ENCODE measurements around the gene KCNC2.

The KCNC2 gene

GRCh38 chr12:75115748-75116147 lies 93.9 kb downstream of the KCNC2 start:
- DNase-seq (ENCODE audit: low read depth in 1 of 2, low spot score in 1 of 2) = no peak
- TF ChIP-seq GABPA (IDR thresholded peaks at IDR 0.05; ENCODE audit: low read depth) (no peak), POLR2AphosphoS5 (IDR thresholded peaks at IDR 0.05; ENCODE audit: low read depth) (no peak), SPI1 (IDR thresholded peaks at IDR 0.05; ENCODE audit: borderline replicate concordance, low read depth) (no peak), REST (IDR thresholded peaks at IDR 0.05; ENCODE audit: insufficient replicate concordance, low read depth) (no peak), CTCF (IDR thresholded peaks at IDR 0.05; ENCODE audit: insufficient read depth, low read length) (no peak)
- Histone ChIP-seq H3K4me3 (replicated peaks; ENCODE audit: insufficient read depth, low read length) (no peak overlapping the region), H3K27ac (replicated peaks) (no peak overlapping the region), H3K27me3 (ENCODE audit: insufficient read depth, poor library complexity, severe bottlenecking) (no peaks in the 10 kb centered on the region)

GRCh38 chr12:75103822-75104221 lies 105.8 kb downstream of the KCNC2 start:
- TF ChIP-seq GABPA (IDR thresholded peaks at IDR 0.05; ENCODE audit: low read depth) = no peak
- no peak for TF ChIP-seq CTCF (IDR thresholded peaks at IDR 0.05; ENCODE audit: insufficient read depth, low read length)
- no peak for TF ChIP-seq POLR2AphosphoS5 (IDR thresholded peaks at IDR 0.05; ENCODE audit: low read depth)
- TF ChIP-seq SPI1 (IDR thresholded peaks at IDR 0.05; ENCODE audit: borderline replicate concordance, low read depth) = no peak
- Histone ChIP-seq H3K4me3 (replicated peaks; ENCODE audit: insufficient read depth, low read length) (no peak overlapping the region), H3K27ac (replicated peaks) (no peak overlapping the region), H3K27me3 (ENCODE audit: insufficient read depth, poor library complexity, severe bottlenecking) (no peaks in the 10 kb centered on the region)
- DNase-seq (ENCODE audit: low read depth in 1 of 2, low spot score in 1 of 2) = no peak

GRCh38 chr12:75101781-75102180 lies 107.9 kb downstream of the KCNC2 start:
- H3K27ac ChIP-seq (replicated peaks) = no peak overlapping the region
- no peak for DNase-seq (ENCODE audit: low read depth in 1 of 2, low spot score in 1 of 2)
- no peaks in the 10 kb centered on the region for H3K27me3 ChIP-seq (ENCODE audit: insufficient read depth, poor library complexity, severe bottlenecking)
- no peak for TF ChIP-seq GABPA (IDR thresholded peaks at IDR 0.05; ENCODE audit: low read depth)
- TF ChIP-seq SPI1 (IDR thresholded peaks at IDR 0.05; ENCODE audit: borderline replicate concordance, low read depth) = no peak
- no peak for TF ChIP-seq POLR2AphosphoS5 (IDR thresholded peaks at IDR 0.05; ENCODE audit: low read depth)
- TF ChIP-seq REST (IDR thresholded peaks at IDR 0.05; ENCODE audit: insufficient replicate concordance, low read depth) = no peak
- TF ChIP-seq CTCF (IDR thresholded peaks at IDR 0.05; ENCODE audit: insufficient read depth, low read length) = no peak
- no peak overlapping the region for H3K4me3 ChIP-seq (replicated peaks; ENCODE audit: insufficient read depth, low read length)

- Histone ChIP-seq H3K27me3 (ENCODE audit: insufficient read depth, poor library complexity, severe bottlenecking) (no peaks in the 10 kb centered on the region), H3K4me3 (replicated peaks; ENCODE audit: insufficient read depth, low read length) (no peak overlapping the region), H3K27ac (replicated peaks) (no peak overlapping the region)
- TF ChIP-seq SPI1 (IDR thresholded peaks at IDR 0.05; ENCODE audit: borderline replicate concordance, low read depth) (no peak), POLR2AphosphoS5 (IDR thresholded peaks at IDR 0.05; ENCODE audit: low read depth) (no peak), CTCF (IDR thresholded peaks at IDR 0.05; ENCODE audit: insufficient read depth, low read length) (no peak), REST (IDR thresholded peaks at IDR 0.05; ENCODE audit: insufficient replicate concordance, low read depth) (no peak), GABPA (IDR thresholded peaks at IDR 0.05; ENCODE audit: low read depth) (no peak)
- DNase-seq (ENCODE audit: low read depth in 1 of 2, low spot score in 1 of 2) = no peak
Observed at GRCh38 chr12:75099210-75099609, 110.4 kb downstream of the KCNC2 start.

All from HL-60 (cell line).